ENCODE measurements around the gene ICAM1. TPM values are rescaled to one million over a fixed set of nuclear protein-coding genes. Genes with fewer than 3 reads are reported as not detected.

The ICAM1 gene
- total and polyA plus RNA-seq, 2 of the 13 experiments (the other 11 are each of a cell fraction or from before 2014, with no cell fraction given) = 37.9 to 98.4 TPM

- TF ChIP-seq LRRFIP1 (CRISPR knock-in tag; conservative IDR thresholded peaks at IDR 0.05) = no peak
- no peak for TF ChIP-seq RNF2 (conservative IDR thresholded peaks at IDR 0.05; ENCODE audit: low read depth)
- no peak for TF ChIP-seq PLRG1 (conservative IDR thresholded peaks at IDR 0.05)
- TF ChIP-seq, protein P1, sequence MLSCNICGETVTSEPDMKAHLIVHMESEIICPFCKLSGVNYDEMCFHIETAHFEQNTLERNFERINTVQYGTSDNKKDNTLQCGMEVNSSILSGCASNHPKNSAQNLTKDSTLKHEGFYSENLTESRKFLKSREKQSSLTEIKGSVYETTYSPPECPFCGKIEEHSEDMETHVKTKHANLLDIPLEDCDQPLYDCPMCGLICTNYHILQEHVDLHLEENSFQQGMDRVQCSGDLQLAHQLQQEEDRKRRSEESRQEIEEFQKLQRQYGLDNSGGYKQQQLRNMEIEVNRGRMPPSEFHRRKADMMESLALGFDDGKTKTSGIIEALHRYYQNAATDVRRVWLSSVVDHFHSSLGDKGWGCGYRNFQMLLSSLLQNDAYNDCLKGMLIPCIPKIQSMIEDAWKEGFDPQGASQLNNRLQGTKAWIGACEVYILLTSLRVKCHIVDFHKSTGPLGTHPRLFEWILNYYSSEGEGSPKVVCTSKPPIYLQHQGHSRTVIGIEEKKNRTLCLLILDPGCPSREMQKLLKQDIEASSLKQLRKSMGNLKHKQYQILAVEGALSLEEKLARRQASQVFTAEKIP (CRISPR knock-in tag; IDR thresholded peaks at IDR 0.05; ENCODE audit: borderline replicate concordance) = no peak
- TF ChIP-seq, protein P2, sequence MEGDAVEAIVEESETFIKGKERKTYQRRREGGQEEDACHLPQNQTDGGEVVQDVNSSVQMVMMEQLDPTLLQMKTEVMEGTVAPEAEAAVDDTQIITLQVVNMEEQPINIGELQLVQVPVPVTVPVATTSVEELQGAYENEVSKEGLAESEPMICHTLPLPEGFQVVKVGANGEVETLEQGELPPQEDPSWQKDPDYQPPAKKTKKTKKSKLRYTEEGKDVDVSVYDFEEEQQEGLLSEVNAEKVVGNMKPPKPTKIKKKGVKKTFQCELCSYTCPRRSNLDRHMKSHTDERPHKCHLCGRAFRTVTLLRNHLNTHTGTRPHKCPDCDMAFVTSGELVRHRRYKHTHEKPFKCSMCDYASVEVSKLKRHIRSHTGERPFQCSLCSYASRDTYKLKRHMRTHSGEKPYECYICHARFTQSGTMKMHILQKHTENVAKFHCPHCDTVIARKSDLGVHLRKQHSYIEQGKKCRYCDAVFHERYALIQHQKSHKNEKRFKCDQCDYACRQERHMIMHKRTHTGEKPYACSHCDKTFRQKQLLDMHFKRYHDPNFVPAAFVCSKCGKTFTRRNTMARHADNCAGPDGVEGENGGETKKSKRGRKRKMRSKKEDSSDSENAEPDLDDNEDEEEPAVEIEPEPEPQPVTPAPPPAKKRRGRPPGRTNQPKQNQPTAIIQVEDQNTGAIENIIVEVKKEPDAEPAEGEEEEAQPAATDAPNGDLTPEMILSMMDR (CRISPR knock-in tag; IDR thresholded peaks at IDR 0.05) = peak; percentile 82
- TF ChIP-seq, protein P3, sequence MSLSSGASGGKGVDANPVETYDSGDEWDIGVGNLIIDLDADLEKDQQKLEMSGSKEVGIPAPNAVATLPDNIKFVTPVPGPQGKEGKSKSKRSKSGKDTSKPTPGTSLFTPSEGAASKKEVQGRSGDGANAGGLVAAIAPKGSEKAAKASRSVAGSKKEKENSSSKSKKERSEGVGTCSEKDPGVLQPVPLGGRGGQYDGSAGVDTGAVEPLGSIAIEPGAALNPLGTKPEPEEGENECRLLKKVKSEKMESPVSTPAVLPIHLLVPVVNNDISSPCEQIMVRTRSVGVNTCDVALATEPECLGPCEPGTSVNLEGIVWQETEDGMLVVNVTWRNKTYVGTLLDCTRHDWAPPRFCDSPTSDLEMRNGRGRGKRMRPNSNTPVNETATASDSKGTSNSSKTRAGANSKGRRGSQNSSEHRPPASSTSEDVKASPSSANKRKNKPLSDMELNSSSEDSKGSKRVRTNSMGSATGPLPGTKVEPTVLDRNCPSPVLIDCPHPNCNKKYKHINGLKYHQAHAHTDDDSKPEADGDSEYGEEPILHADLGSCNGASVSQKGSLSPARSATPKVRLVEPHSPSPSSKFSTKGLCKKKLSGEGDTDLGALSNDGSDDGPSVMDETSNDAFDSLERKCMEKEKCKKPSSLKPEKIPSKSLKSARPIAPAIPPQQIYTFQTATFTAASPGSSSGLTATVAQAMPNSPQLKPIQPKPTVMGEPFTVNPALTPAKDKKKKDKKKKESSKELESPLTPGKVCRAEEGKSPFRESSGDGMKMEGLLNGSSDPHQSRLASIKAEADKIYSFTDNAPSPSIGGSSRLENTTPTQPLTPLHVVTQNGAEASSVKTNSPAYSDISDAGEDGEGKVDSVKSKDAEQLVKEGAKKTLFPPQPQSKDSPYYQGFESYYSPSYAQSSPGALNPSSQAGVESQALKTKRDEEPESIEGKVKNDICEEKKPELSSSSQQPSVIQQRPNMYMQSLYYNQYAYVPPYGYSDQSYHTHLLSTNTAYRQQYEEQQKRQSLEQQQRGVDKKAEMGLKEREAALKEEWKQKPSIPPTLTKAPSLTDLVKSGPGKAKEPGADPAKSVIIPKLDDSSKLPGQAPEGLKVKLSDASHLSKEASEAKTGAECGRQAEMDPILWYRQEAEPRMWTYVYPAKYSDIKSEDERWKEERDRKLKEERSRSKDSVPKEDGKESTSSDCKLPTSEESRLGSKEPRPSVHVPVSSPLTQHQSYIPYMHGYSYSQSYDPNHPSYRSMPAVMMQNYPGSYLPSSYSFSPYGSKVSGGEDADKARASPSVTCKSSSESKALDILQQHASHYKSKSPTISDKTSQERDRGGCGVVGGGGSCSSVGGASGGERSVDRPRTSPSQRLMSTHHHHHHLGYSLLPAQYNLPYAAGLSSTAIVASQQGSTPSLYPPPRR (CRISPR knock-in tag; IDR thresholded peaks at IDR 0.05; ENCODE audit: borderline replicate concordance) = no peak
- no peak for TF ChIP-seq ZNF275 (CRISPR knock-in tag; IDR thresholded peaks at IDR 0.05; ENCODE audit: borderline replicate concordance)
- TF ChIP-seq, protein P4, sequence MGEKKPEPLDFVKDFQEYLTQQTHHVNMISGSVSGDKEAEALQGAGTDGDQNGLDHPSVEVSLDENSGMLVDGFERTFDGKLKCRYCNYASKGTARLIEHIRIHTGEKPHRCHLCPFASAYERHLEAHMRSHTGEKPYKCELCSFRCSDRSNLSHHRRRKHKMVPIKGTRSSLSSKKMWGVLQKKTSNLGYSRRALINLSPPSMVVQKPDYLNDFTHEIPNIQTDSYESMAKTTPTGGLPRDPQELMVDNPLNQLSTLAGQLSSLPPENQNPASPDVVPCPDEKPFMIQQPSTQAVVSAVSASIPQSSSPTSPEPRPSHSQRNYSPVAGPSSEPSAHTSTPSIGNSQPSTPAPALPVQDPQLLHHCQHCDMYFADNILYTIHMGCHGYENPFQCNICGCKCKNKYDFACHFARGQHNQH (CRISPR knock-in tag; IDR thresholded peaks at IDR 0.05) = 0 out of 2 replicates have a peak, but pooled peaks have one; percentile 33
- TF ChIP-seq SRF (IDR thresholded peaks at IDR 0.05; ENCODE audit: low read depth, low read length) = no peak
- no peak for TF ChIP-seq ETV5 (CRISPR knock-in tag; IDR thresholded peaks at IDR 0.05; ENCODE audit: borderline replicate concordance)
- peak; percentile 85 for TF ChIP-seq STAG1 (CRISPR knock-in tag; IDR thresholded peaks at IDR 0.05)
- TF ChIP-seq, protein P5, sequence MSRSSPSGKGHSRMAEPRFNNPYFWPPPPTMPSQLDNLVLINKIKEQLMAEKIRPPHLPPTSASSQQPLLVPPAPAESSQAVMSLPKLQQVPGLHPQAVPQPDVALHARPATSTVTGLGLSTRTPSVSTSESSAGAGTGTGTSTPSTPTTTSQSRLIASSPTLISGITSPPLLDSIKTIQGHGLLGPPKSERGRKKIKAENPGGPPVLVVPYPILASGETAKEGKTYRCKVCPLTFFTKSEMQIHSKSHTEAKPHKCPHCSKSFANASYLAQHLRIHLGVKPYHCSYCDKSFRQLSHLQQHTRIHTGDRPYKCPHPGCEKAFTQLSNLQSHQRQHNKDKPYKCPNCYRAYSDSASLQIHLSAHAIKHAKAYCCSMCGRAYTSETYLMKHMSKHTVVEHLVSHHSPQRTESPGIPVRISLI (CRISPR knock-in tag; IDR thresholded peaks at IDR 0.05; ENCODE audit: borderline replicate concordance) = peak; percentile 96; the same call in 1 of the 2 replicates
- no peak for TF ChIP-seq ZNF777 (CRISPR knock-in tag; IDR thresholded peaks at IDR 0.05)
Measured at GRCh38 chr19:10259162-10259905, 11.6 kb upstream of the ICAM1 start (continued).

Measured in HepG2 (cell line).